Activated effector memory CD4-positive, alpha-beta T cell treated with anti-CD3 and anti-CD28 coated beads, Interleukin-2, amount 50 U/mL, for 16 hours (primary cell): ENCODE results near the gene RMND1.
"Not testable (repeated sequence)": the region's sequence is repeated elsewhere in the genome, so short reads cannot be mapped to it uniquely, and the experiment has no call there.

Experiments used
- DNase-seq: peaks from one replicate; pipeline ENCODE4 v3.0.0-alpha.2; 2020

The RMND1 gene

DNA sequence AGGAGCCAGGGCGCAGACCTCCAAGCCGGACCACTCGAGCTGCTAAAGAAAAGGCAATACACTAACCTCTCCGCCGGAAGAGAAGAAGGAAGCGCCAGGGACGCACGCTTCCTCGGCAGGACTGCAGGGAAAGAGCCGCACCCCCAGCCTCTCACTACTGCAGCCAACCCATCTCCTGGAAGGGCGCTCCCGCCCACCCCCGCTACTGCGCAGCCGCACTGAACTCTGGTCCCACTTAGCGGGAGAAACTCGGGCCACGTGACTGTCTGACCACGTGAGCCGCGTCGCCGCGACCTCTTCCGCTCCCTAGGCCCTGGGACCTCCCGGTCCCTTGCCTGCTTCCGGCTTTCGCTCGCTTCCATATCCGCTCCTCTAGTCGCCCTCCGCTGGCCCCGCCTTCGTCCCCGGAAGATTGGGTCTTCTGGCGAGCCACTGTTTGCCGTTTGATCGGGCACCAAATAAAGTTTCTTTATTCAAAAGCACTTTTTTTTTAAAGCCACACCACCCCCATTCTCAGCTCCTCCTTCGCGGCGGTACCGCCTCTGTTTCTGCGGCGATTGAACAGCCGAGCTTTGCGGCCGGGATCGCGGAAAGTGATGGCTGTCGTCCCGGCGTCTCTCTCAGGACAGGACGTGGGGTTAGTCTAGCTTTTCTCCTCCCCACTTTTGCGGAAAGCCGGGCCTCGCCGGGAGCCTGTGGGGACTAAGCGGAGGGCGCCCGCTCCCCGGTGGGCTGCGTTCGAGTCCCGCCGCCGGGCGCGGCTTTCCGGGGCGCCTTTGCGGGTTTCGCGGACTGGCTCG is at the start of gene RMND1:
RMND1 (minus strand) TSS at position 177 of the 800 bp plus-strand sequence. CDS start 6,315 bp downstream, outside the sequence.
- peak; percentile 100 for DNase-seq

DNA sequence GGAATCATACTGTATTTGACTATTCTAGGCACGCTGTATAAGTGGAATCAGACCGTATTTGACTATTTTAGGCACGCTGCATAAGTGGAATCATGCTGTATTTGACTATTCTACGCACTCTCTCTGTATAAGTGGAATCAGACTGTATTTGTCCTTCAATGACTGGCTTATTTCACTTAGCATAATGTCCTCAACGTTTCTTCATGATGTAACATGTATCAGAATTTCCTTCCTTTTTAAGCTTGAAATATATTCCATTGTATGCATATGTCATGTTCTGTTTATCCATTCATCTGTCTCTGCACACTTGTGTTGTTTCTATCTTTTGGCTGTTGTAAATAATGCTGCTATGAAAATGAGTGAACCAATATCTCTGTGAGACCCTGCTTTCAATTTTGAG is 47.6 kb upstream of the RMND1 start:
- no peak for DNase-seq

GRCh38 chr6:151498327-151498726 is 46.4 kb upstream of the RMND1 start:
- DNase-seq, result no peak

DNA sequence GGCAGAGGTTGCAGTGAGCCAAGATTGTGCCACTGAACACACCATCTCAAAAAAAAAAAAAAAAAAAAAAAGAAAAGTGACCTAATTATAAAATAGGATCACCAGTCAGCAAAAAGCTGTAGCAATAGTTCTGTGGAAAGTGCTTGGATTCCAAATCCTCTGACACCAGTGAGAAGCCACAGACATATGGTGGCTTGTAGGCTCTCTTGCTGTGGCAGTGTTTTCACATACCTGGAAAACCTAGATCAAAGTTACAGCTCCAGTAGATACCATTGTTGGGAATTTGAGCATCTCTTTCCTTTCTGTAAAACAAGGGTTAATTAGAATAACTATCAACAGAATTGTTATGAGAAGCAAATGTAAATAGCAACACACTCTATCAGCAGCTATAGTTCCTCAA is 46.0 kb upstream of the RMND1 start:
- no peak for DNase-seq

DNA sequence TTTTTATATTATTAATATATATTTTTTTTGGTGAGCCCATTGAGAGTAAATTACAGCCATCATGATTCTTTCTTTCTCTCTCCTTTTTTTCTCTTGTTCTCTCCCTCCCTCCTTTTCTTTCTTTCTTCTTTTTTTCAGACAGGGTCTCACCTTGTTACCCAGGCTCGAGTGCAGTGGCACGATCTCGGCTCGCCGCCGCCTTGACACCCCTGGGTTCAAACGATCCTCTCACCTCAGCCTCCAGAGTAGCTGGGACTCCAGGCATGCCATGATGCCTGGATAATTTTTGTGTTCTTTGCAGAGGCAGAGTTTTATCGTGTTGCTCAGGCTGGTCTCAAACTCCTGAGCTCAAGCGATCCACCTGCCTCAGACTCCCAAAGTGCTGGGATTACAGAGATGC is 43.5 kb upstream of the RMND1 start:
- no peak for DNase-seq

DNA sequence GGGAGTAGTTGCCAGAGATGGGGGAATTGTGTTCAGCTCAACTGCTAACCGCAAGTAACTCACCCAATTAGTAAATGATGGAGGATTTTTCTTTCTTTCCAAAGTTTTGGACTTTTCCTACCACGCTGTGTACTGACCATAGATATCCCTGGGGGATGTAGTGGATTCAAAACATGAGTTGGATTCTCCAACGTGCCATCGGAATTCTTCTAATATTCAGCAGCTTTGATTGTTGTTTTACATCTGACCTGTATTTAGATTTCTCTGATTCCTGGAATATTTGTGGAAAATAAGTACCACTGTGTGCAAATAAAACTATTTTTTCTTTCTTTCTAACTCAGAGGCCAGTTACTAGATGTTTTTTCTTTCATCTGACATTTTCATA is 43.0 kb upstream of the RMND1 start:
- no peak for DNase-seq

- DNase-seq, result peak; percentile 67
Measured at GRCh38 chr6:151494235-151494935, 42.5 kb upstream of the RMND1 start.

DNA sequence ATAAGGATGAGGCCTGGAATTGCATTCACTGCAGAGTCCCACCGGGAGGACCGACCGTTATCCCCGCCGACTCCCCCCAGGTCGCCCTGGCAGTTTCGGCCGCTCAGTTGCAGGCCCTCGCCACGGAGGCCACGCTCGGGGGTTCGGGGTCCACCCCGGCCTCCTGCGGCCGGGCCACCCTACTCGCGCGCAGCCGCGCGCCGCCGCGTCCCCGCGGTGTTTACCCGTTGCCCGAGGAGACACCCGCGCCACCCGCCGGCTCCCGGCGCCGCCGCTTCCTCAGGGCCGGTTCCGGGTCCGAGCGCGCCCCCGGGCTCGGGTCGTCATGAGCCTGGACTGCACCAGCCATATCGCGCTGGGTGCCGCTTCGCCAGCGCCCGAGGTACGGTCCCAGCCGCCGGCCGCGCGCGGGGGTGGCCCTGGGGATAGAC is 41.9 kb upstream of the RMND1 start, which contains the start of gene CCDC170:
CCDC170 (plus strand) TSS at position 214 of the 431 bp plus-strand sequence; CDS start at position 326, 112 bp downstream.
- peak; percentile 63 for DNase-seq

DNA sequence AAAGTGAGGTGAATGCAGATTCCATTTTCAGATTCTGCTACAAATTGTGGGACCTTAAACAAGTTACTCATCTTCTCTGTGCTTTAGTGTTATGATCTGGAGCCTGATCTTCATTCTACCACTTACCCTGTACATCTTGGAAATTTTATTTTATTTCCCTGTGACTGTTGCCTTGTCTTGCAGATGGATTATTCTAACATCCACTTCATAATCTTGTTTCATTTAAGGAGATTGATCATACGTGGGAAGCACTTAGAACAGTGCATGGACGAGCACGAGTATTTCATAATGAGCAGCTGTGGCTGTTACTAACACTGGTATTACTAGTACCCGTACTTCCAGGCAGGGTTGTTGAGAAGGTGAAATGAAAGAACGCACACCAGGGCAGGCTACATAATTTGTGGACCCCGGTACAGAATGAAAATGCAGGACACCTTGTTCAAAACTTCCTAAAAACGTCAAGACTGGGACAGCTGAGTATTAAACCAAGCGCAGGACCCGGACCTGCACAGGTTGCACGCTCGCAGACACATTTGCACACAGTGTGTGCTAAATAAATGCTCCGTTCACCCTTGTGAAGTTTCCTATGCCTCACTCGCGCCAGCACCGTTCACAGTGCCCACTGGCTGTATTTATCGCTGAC is 41.4 kb upstream of the RMND1 start:
- DNase-seq, result no peak

GRCh38 chr6:151490996-151491395 is 39.1 kb upstream of the RMND1 start:
- DNase-seq, result no peak

DNA sequence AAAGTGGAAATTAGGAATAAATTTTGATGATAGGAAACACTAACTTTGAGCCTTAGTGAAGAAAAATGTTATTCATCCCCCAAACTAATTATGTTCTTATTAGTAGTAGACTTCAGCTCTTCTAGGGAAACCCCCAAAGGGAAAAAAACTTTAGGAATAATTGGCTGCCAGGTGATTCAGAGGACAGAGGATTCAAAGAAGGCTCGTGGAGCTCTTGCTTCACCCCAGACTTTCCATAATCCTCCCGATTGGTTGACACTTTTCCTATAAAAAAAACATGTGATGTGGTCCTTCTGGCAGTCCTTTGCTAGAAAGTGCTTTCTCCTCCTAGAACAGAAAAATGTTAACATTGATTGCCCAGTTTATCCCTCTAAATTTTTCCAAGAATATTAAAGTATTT is 36.3 kb upstream of the RMND1 start:
- no peak for DNase-seq

- DNase-seq, result no peak
Measured at GRCh38 chr6:151483994-151484393, 32.1 kb upstream of the RMND1 start.

GRCh38 chr6:151482290-151482689 is 30.4 kb upstream of the RMND1 start:
- no peak for DNase-seq

DNA sequence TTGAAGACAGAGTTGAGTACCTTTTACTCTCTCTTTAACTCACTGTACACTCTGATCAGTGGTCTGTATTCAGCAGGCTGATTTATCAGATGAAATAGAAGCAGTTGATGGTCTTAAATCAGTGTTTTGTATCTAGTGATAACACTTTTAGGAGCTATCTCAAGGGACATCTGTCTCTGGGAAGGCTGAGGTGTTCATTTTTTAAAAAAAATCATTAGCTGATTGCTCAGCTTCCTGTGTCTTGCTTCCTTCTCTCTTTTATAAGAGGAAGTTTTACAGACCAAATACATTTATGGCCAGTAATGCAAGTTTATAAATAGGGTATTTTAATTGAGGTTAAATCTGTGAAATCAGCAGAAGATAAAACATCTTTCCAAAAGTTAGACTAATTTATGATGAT is 29.9 kb upstream of the RMND1 start:
- no peak for DNase-seq

DNA sequence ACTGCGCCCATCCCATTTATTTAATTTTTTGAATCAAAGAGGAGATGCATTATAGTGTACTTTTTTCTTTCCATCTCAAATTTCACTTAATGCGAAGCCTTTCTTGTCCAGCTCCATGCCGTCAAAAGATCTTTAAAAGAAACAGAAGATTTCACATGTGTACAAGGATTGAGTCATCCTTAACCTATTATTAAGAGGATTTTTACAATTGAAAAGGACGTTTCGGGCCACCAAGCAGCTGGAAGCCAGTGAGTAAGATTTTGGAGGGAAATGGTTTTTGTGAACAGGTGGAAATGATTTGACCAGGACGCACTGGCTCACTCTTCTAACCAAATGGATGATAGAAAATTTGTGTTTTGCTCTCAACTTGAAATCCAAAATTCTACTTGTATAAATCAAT is 26.7 kb upstream of the RMND1 start:
- no peak for DNase-seq

- DNase-seq, result no peak
Measured at GRCh38 chr6:151477726-151478125, 25.8 kb upstream of the RMND1 start.

DNA sequence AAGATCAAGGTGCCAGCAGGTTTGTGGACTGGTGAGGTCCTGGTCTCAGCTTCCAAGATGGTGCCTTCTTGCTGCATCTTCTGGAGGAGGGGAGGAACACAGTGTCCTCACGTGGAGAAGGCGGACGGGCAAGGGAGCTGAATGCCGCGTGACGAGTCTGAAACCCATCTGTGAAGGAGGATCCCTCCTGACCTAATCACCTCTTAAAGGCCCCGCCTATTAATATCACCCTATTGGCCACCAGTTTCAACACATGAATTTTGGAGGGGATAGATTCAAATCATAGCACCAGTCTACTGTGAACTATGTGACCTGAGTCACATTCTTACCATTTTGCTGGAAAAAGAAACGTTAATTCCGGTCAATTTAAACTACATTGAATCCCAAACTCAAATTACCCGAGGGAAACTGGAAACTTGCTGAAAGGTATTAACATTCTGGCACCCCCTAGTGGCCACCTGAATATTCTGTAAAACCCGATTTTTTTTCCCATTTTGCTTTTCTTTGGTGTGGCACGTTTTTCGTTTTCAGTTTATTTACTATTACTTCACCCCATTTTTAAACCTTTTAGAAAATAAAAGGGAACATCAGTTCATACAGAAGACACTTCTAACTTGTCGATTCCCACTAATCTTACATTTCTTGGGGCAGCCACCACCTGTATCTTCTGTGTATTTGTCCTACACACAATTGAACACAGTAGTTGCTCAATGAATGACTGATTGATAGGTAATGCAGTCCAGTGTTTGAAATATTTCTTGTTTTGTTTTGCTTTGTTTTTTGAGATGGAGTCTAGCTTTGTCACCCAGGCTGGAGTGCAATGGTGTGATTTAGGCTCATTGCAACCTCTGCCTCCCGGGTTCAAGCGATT is 24.0 kb upstream of the RMND1 start:
- peak; percentile 69 for DNase-seq

DNA sequence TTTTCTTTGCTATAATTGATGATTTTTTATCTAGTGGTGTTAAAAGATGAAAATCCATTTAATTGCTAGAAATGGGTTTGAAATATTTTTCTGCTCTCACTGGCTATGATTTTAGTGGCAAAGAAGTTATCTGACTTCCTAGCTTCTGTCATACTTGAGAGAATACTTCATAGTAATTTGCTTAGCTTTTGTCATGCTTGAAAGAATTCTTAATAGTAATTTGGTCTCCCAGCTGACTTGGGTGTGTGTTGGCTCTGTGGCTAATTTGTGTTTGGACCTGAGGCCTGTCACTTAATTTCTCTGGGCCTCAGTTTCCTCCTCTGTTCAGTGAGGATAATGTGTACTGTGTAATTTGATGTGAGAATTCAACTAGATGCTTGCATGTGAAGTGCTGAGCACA is 12.8 kb upstream of the RMND1 start:
- DNase-seq, result no peak

DNA sequence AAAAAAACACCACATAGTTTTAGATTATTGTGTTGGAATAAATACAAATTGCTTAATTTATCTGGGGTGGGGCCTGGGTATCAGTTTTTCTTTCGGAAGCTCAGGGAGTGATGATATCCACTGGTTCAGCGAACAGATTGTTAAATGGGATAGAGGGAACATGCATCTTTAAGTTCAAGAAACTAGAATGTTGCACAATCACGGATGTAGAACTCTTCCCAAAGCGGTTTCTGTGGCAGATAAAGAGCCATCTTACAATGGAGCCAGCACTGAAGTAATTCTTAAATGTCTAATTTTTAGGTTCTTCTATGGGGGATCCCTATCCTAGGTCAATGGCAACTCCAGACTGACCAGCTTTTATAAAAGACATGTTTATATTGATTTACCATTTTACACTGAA is 9.7 kb upstream of the RMND1 start:
- DNase-seq, result no peak

DNA sequence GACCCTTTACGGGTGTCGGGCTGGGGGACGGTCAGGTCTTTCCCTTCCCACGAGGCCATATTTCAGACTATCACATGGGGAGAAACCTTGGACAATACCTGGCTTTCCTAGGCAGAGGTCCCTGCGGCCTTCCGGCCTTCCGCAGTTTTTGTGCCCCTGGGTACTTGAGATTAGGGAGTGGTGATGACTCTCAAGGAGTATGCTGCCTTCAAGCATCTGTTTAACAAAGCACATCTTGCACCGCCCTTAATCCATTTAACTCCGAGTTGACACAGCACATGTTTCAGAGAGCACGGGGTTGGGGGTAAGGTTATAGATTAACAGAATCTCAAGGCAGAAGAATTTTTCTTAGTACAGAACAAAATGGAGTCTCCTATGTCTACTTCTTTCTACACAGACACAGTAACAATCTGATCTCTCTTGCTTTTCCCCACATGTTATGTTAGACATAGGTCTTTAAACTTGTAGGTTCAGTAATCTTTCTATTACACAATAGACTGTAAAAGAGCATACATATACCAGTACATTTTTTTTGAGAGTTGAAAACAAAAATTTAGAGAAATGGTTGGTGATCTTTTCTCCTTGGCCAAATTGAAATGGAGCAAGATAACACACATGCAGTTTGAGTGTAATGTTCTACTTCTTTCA is 3.9 kb upstream of the RMND1 start:
- DNase-seq, result not testable (repeated sequence)

GRCh38 chr6:151452750-151453427 is 963 bp upstream of the RMND1 start:
- DNase-seq, result peak; percentile 65
